GM13977 (cell line): Measurements from ENCODE around the gene ADAMTS7.
"Not testable (repeated sequence)": the region's sequence is repeated elsewhere in the genome, so short reads cannot be mapped to it uniquely, and the experiment has no call there.

Experiments used
- DNase-seq: peaks from one replicate; pipeline ENCODE4 v3.0.0; 2012; ENCODE audit warnings: low spot score
- CTCF ChIP-seq: IDR thresholded peaks from 2 replicates; pipeline ENCODE4 v1.5.1; 2012; ENCODE audit warnings: mild to moderate bottlenecking, control low read depth; ENCODE audit not compliant: insufficient read depth; ENCODE audit errors: extremely low read depth, missing control alignments
- in situ Hi-C: fragments of 300-500 bp; cut with MboI; formaldehyde crosslinking; loops from one replicate; pipeline ENCODE4 v1.12.0; 2022; ENCODE audit warnings: low sequenced_read_pairs, low pct_unique_long_range_greater_than_20kb, mixed read lengths, inconsistent platforms; ENCODE audit not compliant: unreplicated experiment

The ADAMTS7 gene

DNA sequence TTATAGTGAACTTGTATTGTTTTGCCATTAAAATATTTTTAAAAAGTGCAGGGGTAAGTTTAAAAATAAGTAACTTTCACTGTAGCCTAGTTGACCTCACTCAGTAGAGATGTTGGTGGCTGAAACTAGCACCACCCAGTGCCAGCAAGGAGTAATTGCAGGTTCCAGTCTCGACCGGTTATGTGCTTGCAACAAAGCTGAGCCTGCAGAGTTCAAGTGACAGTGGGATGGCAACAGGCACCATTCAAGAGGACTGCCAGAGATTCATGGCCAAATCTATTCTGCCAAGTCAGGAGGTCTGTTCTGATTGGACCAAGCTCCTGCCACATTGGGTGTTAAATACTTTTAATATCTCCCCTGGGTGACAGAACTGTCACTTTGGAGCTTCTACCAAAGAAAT lies 2.7 kb downstream of the ADAMTS7 start:
- peak; percentile 53 for TF ChIP-seq CTCF
- peak; percentile 78 for DNase-seq
- in situ Hi-C loops: no loop called here

GRCh38 chr15:78807359-78807758 lies 3.9 kb downstream of the ADAMTS7 start:
- in situ Hi-C loops: no loop called here
- TF ChIP-seq CTCF: no peak
- DNase-seq: no peak

DNA sequence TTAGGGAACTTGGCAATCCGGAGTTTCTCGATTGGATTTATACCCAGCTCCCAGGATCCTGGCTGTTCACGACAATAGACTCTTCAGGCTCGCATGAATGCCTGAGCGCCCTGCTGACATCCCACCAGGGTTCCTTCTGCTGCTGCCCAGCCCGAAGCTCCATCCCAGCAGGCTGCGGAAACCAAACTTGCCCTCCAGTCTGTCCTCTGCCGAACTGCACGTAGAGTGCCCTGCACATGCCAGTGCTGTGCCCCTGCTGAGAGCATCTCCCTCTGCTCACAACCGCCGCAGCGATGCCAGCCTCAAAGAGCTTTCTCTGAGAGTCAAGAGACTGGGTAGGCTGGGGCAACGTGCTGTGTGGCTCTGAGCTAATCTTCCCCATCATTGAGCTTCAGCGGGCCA lies 6.9 kb downstream of the ADAMTS7 start:
- in situ Hi-C loops: no loop called here
- no peak for DNase-seq
- TF ChIP-seq CTCF: no peak

GRCh38 chr15:78800806-78801205 lies 10.5 kb downstream of the ADAMTS7 start:
- no peak for DNase-seq
- in situ Hi-C loops: no loop called here
- no peak for TF ChIP-seq CTCF

DNA sequence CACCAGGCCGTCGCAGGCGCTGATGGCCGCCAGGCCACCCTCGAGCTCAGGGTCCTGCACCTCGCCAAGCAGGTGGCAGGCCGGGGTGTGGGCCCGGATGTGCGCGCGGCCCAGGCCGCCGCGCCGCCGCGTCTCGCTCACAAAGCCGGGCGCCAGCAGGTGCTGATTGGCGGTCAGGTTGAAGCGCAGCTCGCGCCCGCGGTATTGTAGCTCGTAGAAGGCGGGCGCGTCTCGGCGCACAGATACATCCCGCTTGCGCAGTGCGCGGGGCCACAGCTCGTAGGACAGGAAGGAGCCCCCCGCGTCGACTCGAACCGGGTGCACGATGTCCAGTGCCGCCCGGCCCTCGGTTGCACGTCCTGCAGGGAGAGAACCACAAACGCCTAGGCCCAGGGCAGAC lies 11.1 kb downstream of the ADAMTS7 start:
- DNase-seq: no peak
- TF ChIP-seq CTCF: no peak
- in situ Hi-C loops: no loop called here

- DNase-seq, in situ Hi-C loops: not testable (repeated sequence)
Observed at GRCh38 chr15:78799102-78799501, 12.2 kb downstream of the ADAMTS7 start.

DNA sequence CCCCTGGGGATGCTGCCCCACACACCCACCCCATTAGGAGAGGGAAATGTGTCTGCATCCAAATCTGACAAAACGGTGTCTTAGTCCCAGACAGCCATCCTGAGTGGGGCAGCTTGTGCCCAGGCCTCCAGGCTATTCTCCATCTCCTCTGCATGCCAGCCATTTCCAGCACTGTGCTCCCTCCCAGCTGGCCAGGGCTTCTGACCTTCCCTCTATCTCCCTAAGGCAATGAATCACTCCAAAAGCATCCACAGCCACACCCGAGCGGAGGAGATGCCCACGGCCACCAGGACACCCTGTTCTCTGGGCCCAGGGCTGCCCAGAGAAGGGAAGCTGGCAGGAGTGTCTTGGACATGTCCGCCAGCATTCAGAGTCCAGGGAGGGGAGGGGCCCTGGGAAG lies 12.9 kb downstream of the ADAMTS7 start:
- in situ Hi-C loops, DNase-seq: not testable (repeated sequence)

DNA sequence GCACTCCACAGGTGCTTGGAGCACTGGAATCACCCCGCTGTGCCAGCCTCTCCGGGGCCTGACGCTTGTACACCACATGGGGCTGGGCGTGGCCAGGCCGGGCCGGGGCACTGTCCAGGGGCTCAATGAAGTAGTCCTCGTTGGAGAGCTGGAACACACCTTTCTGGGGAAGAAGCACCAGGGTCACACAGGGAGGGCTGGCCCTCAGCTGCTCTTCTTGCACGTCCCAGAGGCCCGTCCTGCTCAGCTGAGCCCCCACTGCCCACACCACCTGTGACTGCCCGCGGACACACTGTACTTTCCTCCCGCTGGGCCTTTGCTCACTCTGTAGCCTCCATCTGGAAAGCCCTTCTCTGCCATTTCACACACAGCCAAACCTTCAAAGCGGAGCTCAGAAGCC lies 13.3 kb downstream of the ADAMTS7 start:
- TF ChIP-seq CTCF: no peak

More for the DNA sequence above, 13.3 kb downstream of the ADAMTS7 start:
- DNase-seq: no peak
- in situ Hi-C loops: no loop called here
